Measurements from ENCODE around the gene TALDO1. TPM values are rescaled to one million over a fixed set of nuclear protein-coding genes. Genes with fewer than 3 reads are reported as not detected.

TALDO1 gene
- total and polyA plus RNA-seq, 10 of the 15 experiments (the other 5 are each of a cell fraction or from before 2014, with no cell fraction given): 121 to 302 (median 182) TPM

- no peak overlapping the region for H3K4me2 ChIP-seq (ENCODE audit: control insufficient read depth, insufficient read depth)
- no peaks in the 10 kb centered on the region for H3K27me3 ChIP-seq (replicated peaks in 1 of 2; ENCODE audit: control insufficient read depth in 2 of 2, insufficient read depth in 2 of 2, low read length in 1 of 2)
- WGBS (ENCODE audit: insufficient coverage, insufficient replicate concordance, low lambda C conversion rate, missing lambda C conversion rate): 88% methylated on average over 17 of the region's 17 CpGs
- BruUV-seq (replicated peaks): no TSS peak
- peaks cover 21% of the 10 kb centered on the region for H3K79me2 ChIP-seq (ENCODE audit: control insufficient read depth, insufficient read depth, low read length)
- in situ Hi-C loops (cut with MboI) (no loop called here), intact Hi-C loops (cut with micrococcal nuclease; ENCODE audit: unreplicated experiment) (no loop called here)
- DNase-seq (ENCODE audit: low read depth, low spot score) (no peak), ATAC-seq (no peak), FAIRE-seq (no peak)
- ChIA-PET RAD21 (ENCODE audit: unreplicated experiment) (interaction anchor here (8.1 kb wide), 1 partner anchor 22 kb away, joined by 112 read pairs; no protein-coding TSS in a partner anchor), CTCF (interaction anchor here (5.8 kb wide), 1 partner anchor 26 kb away, joined by 127 read pairs; no protein-coding TSS in a partner anchor), SMC1A (ENCODE audit: uncharacterized antibody, unreplicated experiment) (interaction anchor here (1.9 kb wide), 1 partner anchor 28 kb away, joined by 8 read pairs; no protein-coding TSS in a partner anchor), POLR2A (interaction anchor here (0.6 to 6.5 kb wide), 2 partner anchors 17 to 25 kb away, joined by 7 to 72 read pairs; no protein-coding TSS in a partner anchor)
- H3K9ac ChIP-seq (ENCODE audit: control insufficient read depth, insufficient read depth, low read length): no peak overlapping the region
- TF ChIP-seq EGR1 (IDR thresholded peaks at IDR 0.05; ENCODE audit: borderline replicate concordance in 1 of 2, low read depth in 2 of 2, low read length in 2 of 2): no peak
- no peak for TF ChIP-seq ZNF207 (IDR thresholded peaks at IDR 0.05; ENCODE audit: borderline replicate concordance)
- TF ChIP-seq ETV6 (conservative IDR thresholded peaks at IDR 0.05 in 1 of 2, IDR thresholded peaks at IDR 0.05 in 1 of 2; ENCODE audit: borderline replicate concordance in 1 of 2, low read depth in 1 of 2): no peak
- TF ChIP-seq KAT2A (conservative IDR thresholded peaks at IDR 0.05; ENCODE audit: control insufficient read depth, low read depth, low read length): no peak
- no peak for TF ChIP-seq SIN3A (IDR thresholded peaks at IDR 0.05; ENCODE audit: low read depth, low read length)
- no peak for TF ChIP-seq TCF12 (IDR thresholded peaks at IDR 0.05; ENCODE audit: low read depth, low read length)
- TF ChIP-seq, protein P1, sequence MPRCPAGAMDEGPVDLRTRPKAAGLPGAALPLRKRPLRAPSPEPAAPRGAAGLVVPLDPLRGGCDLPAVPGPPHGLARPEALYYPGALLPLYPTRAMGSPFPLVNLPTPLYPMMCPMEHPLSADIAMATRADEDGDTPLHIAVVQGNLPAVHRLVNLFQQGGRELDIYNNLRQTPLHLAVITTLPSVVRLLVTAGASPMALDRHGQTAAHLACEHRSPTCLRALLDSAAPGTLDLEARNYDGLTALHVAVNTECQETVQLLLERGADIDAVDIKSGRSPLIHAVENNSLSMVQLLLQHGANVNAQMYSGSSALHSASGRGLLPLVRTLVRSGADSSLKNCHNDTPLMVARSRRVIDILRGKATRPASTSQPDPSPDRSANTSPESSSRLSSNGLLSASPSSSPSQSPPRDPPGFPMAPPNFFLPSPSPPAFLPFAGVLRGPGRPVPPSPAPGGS (IDR thresholded peaks at IDR 0.05; ENCODE audit: borderline replicate concordance, insufficient read depth, low read depth, low read length, poor library complexity, severe bottlenecking): no peak
- TF ChIP-seq STAT3 (IDR thresholded peaks at IDR 0.05; ENCODE audit: low read depth, low read length): no peak
- no peak for TF ChIP-seq CHD1 (IDR thresholded peaks at IDR 0.05; ENCODE audit: low read depth, low read length)
- TF ChIP-seq HDGF (IDR thresholded peaks at IDR 0.05): no peak
- no peak overlapping the region for H2AFZ ChIP-seq (ENCODE audit: control insufficient read depth, low read depth, low read length)
- H3K9me3 ChIP-seq (replicated peaks; ENCODE audit: control insufficient read depth, insufficient read depth, low read length): no peaks in the 10 kb centered on the region
- H3K36me3 ChIP-seq (ENCODE audit: control insufficient read depth in 2 of 2, insufficient read depth in 2 of 2, low read length in 1 of 2): peaks cover 0 to 5% of the 10 kb centered on the region in 2 experiments; a peak in 2 of 4 replicates
- H4K20me1 ChIP-seq (ENCODE audit: control insufficient read depth, insufficient read depth): no peaks in the 10 kb centered on the region
- peaks cover 12% of the 10 kb centered on the region for H3K4me1 ChIP-seq (ENCODE audit: control insufficient read depth, insufficient read depth, low read length)
- H3K27ac ChIP-seq (ENCODE audit: control insufficient read depth, insufficient read depth): no peak overlapping the region
- no peak overlapping the region for H3K4me3 ChIP-seq
Observed at GRCh38 chr11:698493-699115, 48.7 kb upstream of the TALDO1 start.

Measured in GM12878 (cell line).